ENCODE measurements around the gene KCTD17.

Gene KCTD17

GRCh38 chr22:37021041-37021440 lies 30.5 kb upstream of the KCTD17 start:
- no peak for DNase-seq (ENCODE audit: low read depth)

DNA sequence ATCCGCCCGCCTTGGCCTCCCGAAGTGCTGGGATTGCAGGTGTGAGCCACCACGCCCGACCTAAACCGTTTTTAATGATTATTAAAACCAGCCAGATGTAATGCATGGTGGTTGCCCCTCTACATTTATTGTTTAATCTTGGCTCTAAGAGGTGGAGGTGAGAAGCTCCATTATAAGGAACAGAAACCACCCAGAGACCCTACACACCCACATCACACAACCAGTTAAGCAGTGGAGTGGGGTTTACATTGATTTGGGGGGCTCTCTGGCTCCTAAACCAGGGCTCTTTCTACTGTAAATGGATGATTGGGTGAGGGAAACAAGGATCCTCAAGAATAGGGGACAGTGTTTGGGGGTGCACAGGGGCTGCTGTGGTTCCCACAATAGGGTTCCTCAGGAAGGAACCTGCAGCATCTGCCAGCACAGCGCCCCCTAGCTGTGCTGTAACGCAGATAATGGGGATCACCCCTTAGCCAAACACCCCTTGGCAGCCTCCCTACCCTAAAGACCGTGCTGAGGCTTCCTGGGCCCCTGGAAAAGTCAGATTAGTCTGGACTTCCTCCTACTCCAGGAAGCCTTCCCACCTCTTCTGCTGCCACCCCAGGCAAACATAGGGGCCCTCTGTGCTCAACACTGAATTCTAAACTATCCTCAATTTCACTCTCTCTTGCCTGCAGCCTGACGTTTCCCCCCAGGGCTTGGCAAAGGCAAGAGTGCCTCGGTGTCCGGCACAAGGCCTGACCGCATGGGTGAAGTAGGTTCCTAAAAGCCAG lies 29.6 kb upstream of the KCTD17 start:
- no peak for DNase-seq (ENCODE audit: low read depth)

GRCh38 chr22:37022483-37023337 lies 28.8 kb upstream of the KCTD17 start:
- no peak for DNase-seq (ENCODE audit: low read depth)

GRCh38 chr22:37023743-37024338 lies 27.7 kb upstream of the KCTD17 start:
- DNase-seq (ENCODE audit: low read depth): no peak

- DNase-seq (ENCODE audit: low read depth): no peak
These were observed 27.0 kb upstream of the KCTD17 start for GRCh38 chr22:37024339-37025157.

DNA sequence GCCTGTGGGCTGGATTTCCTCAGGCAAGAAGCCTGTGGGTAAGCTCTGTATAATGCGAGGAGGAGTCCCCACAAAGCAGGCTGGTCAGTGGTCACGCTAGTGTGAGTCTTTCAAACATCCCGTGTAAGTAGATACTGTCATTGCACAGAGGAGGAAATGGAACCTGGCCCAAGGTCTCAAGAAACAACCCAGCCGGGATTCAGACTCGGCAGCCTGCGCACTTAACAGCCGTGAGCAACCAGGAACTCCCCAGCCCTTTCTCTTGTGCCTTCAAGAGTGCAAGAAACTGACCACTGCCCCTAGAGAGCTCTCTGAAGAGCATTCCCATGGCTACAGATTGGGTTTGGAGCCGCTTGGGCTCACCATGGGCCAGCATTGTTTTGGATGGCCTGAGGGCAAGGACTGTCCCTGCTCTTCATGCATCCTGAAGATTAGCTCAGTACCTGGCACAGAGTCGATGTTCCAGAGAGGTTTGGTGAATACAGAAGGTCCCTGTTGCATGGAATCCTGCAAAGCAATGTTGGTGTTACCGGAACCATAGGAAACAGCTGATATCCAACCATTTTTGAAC lies 26.0 kb upstream of the KCTD17 start:
- no peak for DNase-seq (ENCODE audit: low read depth)

DNA sequence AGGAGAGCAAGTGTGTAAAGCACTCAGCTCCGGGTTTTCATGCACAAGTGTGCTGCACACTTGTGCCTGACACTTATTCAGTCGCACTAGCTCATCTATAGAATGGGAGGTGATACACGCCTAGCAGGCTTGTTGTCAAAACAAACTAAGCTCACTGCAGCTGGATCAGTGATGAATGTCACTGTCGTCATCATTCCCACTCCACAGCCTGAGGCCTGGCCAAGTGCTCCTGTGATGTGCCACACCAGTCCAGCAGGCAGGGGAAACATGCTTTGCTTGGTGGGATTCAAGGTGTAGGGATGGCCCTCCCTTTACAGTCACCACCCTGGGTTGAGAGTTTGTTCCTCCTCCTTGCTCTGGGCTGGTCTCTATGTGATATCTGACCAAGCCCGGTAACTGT lies 25.2 kb upstream of the KCTD17 start:
- DNase-seq (ENCODE audit: low read depth): no peak

GRCh38 chr22:37027556-37027955 lies 24.0 kb upstream of the KCTD17 start:
- DNase-seq (ENCODE audit: low read depth): no peak

- DNase-seq (ENCODE audit: low read depth): no peak
These were observed 22.6 kb upstream of the KCTD17 start for GRCh38 chr22:37028692-37029674.

DNA sequence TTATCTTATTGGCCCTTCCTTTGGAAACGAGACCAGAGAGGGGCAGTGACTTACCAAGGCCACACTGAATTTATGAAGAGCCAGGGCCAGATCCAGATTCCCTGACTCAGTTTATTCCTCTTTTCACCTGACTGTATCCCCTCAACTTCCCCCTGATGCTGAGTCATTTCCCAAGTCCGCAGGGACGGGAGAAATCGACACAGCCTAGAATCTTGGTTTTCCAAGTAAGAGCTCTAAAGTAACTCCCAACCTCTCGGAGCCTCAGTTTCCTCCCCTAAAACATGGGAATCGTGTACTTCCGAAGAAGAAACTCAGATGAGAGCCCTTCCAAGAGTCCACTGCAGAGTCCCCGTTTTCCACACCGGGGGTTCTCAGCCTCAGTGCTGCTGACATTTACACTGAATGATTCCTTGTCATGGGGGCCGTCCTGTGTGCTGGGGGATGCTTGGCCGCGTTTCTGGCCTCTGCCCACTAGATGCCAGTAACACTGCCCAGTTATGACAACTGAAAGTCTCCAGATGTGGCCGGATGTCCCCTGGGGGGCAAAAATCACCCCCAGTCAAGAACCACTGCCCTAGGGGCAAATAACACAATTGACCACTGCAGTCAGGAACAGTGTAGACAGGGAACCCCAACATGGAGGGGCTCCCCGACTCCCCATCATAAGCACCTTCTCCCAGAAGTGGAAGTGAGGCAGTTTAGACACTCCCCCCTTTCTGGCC lies 20.8 kb upstream of the KCTD17 start:
- no peak for DNase-seq (ENCODE audit: low read depth)

DNA sequence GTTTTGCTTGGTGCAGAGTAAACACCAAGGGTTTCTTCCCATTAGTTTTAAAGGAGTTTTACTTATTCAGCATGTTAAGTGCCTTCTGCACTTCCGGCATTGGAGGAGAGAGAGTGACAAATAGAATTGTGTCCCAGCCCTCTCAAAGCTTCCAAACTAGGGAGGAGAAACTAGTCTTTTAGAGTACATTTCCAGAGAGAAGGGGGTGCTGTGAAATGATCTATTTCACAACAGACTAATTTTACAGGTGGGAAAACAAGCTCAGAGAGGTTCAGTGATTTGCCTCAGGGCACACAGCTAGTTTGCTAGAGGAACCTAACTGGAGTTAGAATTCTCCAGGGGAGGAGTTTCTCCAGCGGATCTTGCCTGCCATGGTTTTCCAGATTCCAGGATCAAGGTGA lies 19.4 kb upstream of the KCTD17 start:
- DNase-seq (ENCODE audit: low read depth): no peak

DNA sequence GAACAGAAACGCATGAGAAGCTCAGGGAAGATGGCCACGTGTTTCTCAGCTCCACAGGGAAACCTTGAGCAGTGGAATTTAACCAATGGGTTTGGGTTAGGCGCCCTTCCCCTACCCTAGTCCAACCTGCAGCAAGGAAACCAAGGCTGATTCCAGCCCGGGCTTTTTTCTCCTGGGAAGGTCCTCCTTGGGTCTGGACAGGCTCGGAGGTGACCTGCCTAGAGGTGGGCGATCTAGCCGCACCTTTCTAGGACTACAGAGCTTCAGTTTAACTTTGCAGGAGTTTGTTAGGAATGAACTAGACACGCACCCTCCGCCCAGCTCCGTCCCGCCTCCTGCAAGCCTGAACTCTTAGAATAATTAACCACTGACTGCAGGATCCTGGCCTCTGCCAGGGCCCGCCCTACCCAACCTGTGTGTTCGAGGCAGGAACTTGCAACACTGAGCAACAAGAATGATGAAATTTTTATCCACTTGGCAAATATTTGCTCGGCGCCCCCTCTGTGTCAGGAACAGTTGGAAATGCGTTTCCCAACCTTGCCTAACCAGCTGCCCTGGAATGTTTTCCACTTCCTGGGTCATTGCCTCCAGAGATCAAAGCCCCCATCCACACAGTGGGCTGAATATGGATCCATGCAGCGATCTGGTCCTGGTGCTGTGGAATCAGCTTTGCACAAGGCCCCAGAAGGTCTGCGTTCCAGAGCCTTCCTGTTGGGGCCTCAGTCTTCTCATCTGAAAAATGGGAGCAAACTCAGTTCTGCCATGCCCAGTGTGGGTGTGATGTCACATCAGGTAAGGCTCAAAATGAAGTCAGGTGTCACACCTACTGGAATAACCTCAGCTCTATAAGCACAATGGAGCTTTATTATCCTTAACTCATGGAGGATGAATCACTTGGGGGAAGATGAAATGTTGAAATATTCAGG lies 18.7 kb upstream of the KCTD17 start:
- DNase-seq (ENCODE audit: low read depth): no peak

GRCh38 chr22:37033605-37034430 lies 17.7 kb upstream of the KCTD17 start:
- no peak for DNase-seq (ENCODE audit: low read depth)

GRCh38 chr22:37036655-37037377 lies 14.7 kb upstream of the KCTD17 start:
- no peak for DNase-seq (ENCODE audit: low read depth)

DNA sequence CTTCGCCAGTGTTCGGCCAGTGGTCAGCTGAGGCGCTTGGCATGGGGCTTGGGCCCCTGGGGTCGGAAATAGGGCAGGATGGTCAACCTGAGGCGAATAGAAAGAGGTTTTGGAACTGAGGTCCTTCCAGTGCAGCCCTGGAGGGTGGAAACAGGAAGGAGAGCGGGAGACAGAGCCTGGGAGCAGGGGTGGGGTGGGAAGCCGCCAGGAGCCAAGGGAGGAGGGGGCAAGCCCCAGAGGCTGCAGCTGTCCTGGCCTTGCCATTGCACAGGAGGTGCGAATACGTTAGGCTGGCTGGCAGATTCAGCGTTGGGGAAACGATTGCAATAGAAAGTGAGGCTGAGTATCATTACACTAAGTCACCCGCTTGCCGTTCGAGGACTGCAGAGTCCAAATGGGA lies 13.9 kb upstream of the KCTD17 start:
- DNase-seq (ENCODE audit: low read depth): no peak

- no peak for DNase-seq (ENCODE audit: low read depth)
These were observed 12.1 kb upstream of the KCTD17 start for GRCh38 chr22:37039466-37039865.

- DNase-seq (ENCODE audit: low read depth): no peak
These were observed 8.2 kb upstream of the KCTD17 start for GRCh38 chr22:37043209-37043827.
